ENCODE measurements around the gene SORCS1.

Gene SORCS1

GRCh38 chr10:106960812-106961211, 203.7 kb downstream of the SORCS1 start:
- Histone ChIP-seq H3K9me3 (ENCODE audit: insufficient read depth, low read length) (no peaks in the 10 kb centered on the region), H4K20me1 (ENCODE audit: low read depth, low read length) (no peaks in the 10 kb centered on the region), H2AFZ (ENCODE audit: low read depth, low read length, severe bottlenecking) (no peak overlapping the region), H3K27ac (ENCODE audit: low read depth, low read length) (no peak overlapping the region), H3K4me3 (ENCODE audit: insufficient read depth, low read length, poor library complexity, severe bottlenecking) (no peak overlapping the region), H3K9me2 (replicated peaks; ENCODE audit: insufficient read depth, low read length) (no peaks in the 10 kb centered on the region), H3F3A (ENCODE audit: insufficient read depth) (no peaks in the 10 kb centered on the region), H3K79me2 (ENCODE audit: insufficient read depth, low read length) (no peaks in the 10 kb centered on the region), H3K4me2 (ENCODE audit: low read depth, low read length, poor library complexity, severe bottlenecking) (no peak overlapping the region), H3K9ac (ENCODE audit: low read length) (no peak overlapping the region), H3K27me3 (ENCODE audit: low read length) (no peaks in the 10 kb centered on the region), H3K36me3 (ENCODE audit: low read length) (no peaks in the 10 kb centered on the region)
- no peak for TF ChIP-seq EZH2phosphoT487 (conservative IDR thresholded peaks at IDR 0.05; ENCODE audit: low read length)
- TF ChIP-seq, protein P1, sequence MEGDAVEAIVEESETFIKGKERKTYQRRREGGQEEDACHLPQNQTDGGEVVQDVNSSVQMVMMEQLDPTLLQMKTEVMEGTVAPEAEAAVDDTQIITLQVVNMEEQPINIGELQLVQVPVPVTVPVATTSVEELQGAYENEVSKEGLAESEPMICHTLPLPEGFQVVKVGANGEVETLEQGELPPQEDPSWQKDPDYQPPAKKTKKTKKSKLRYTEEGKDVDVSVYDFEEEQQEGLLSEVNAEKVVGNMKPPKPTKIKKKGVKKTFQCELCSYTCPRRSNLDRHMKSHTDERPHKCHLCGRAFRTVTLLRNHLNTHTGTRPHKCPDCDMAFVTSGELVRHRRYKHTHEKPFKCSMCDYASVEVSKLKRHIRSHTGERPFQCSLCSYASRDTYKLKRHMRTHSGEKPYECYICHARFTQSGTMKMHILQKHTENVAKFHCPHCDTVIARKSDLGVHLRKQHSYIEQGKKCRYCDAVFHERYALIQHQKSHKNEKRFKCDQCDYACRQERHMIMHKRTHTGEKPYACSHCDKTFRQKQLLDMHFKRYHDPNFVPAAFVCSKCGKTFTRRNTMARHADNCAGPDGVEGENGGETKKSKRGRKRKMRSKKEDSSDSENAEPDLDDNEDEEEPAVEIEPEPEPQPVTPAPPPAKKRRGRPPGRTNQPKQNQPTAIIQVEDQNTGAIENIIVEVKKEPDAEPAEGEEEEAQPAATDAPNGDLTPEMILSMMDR (IDR thresholded peaks at IDR 0.05; ENCODE audit: insufficient read depth, low read length, poor library complexity, severe bottlenecking), result no peak

- H3K4me3 ChIP-seq (ENCODE audit: insufficient read depth, low read length, poor library complexity, severe bottlenecking), result no peak overlapping the region
- H3K4me2 ChIP-seq (ENCODE audit: low read depth, low read length, poor library complexity, severe bottlenecking), result no peak overlapping the region
- no peaks in the 10 kb centered on the region for H4K20me1 ChIP-seq (ENCODE audit: low read depth, low read length)
- no peaks in the 10 kb centered on the region for H3K9me2 ChIP-seq (replicated peaks; ENCODE audit: insufficient read depth, low read length)
- TF ChIP-seq, protein P1 (IDR thresholded peaks at IDR 0.05; ENCODE audit: insufficient read depth, low read length, poor library complexity, severe bottlenecking), result no peak
- TF ChIP-seq EZH2phosphoT487 (conservative IDR thresholded peaks at IDR 0.05; ENCODE audit: low read length), result no peak
- no peaks in the 10 kb centered on the region for H3K9me3 ChIP-seq (ENCODE audit: insufficient read depth, low read length)
- no peaks in the 10 kb centered on the region for H3K36me3 ChIP-seq (ENCODE audit: low read length)
- no peak overlapping the region for H3K27ac ChIP-seq (ENCODE audit: low read depth, low read length)
- H3K9ac ChIP-seq (ENCODE audit: low read length), result no peak overlapping the region
- no peak overlapping the region for H2AFZ ChIP-seq (ENCODE audit: low read depth, low read length, severe bottlenecking)
- H3K27me3 ChIP-seq (ENCODE audit: low read length), result no peaks in the 10 kb centered on the region
- H3K79me2 ChIP-seq (ENCODE audit: insufficient read depth, low read length), result no peaks in the 10 kb centered on the region
- no peaks in the 10 kb centered on the region for H3F3A ChIP-seq (ENCODE audit: insufficient read depth)
Measured at GRCh38 chr10:106959521-106959920, 205.0 kb downstream of the SORCS1 start.

DNA sequence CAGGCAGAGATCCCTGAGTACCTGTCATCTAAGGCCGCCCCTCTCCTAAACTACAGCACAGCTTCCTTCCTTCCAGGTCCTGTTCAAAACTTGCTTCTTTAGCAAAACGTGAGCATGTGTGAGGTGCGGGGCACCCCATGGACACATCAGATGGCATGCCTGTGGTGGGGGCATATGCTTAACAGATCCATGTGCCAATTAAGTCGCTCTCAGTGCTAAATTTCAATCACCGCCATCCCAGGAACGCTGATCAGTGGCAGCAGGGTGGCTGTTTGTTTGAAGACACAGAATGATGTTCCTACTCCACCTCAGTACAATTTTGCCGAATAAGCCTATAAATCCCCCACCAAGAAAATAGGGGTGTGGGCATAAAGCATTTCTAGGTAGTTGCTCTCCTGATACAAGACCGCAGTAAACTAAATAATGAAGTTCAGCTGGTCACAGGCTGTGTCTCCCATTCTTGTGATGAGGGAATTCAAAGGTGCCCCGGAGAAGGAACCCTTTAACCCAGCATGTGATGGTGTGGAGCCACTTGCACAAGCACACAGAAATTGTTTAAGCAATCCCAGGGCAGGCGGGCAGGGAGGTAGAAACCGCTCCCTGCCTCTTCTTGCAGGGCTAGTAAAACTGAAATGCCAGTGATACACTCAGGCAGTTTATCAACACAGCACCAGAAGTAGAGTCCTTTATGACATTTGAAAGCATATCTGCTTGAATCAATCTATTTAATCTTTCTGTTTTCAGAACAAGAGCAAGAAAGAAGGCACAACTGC, 205.7 kb downstream of the SORCS1 start:
- TF ChIP-seq EZH2phosphoT487 (conservative IDR thresholded peaks at IDR 0.05; ENCODE audit: low read length), result no peak
- TF ChIP-seq, protein P1 (IDR thresholded peaks at IDR 0.05; ENCODE audit: insufficient read depth, low read length, poor library complexity, severe bottlenecking), result no peak
- no peak overlapping the region for H3K27ac ChIP-seq (ENCODE audit: low read depth, low read length)
- no peaks in the 10 kb centered on the region for H4K20me1 ChIP-seq (ENCODE audit: low read depth, low read length)
- no peak overlapping the region for H3K4me2 ChIP-seq (ENCODE audit: low read depth, low read length, poor library complexity, severe bottlenecking)
- H3K36me3 ChIP-seq (ENCODE audit: low read length), result no peaks in the 10 kb centered on the region
- H3K79me2 ChIP-seq (ENCODE audit: insufficient read depth, low read length), result no peaks in the 10 kb centered on the region
- H2AFZ ChIP-seq (ENCODE audit: low read depth, low read length, severe bottlenecking), result no peak overlapping the region
- no peaks in the 10 kb centered on the region for H3K9me3 ChIP-seq (ENCODE audit: insufficient read depth, low read length)
- H3K9me2 ChIP-seq (replicated peaks; ENCODE audit: insufficient read depth, low read length), result no peaks in the 10 kb centered on the region
- H3K9ac ChIP-seq (ENCODE audit: low read length), result no peak overlapping the region
- no peak overlapping the region for H3K4me3 ChIP-seq (ENCODE audit: insufficient read depth, low read length, poor library complexity, severe bottlenecking)
- no peaks in the 10 kb centered on the region for H3K27me3 ChIP-seq (ENCODE audit: low read length)
- H3F3A ChIP-seq (ENCODE audit: insufficient read depth), result no peaks in the 10 kb centered on the region
